HG02623 (cell line): ENCODE measurements around the gene INSYN2A.

Source experiments
- ATAC-seq: cut with Tn5 transposase; IDR thresholded peaks from one replicate; pipeline ENCODE4 v1.9.1; 2021; ENCODE audit warnings: moderate library complexity; ENCODE audit not compliant: unreplicated experiment

Gene INSYN2A

DNA sequence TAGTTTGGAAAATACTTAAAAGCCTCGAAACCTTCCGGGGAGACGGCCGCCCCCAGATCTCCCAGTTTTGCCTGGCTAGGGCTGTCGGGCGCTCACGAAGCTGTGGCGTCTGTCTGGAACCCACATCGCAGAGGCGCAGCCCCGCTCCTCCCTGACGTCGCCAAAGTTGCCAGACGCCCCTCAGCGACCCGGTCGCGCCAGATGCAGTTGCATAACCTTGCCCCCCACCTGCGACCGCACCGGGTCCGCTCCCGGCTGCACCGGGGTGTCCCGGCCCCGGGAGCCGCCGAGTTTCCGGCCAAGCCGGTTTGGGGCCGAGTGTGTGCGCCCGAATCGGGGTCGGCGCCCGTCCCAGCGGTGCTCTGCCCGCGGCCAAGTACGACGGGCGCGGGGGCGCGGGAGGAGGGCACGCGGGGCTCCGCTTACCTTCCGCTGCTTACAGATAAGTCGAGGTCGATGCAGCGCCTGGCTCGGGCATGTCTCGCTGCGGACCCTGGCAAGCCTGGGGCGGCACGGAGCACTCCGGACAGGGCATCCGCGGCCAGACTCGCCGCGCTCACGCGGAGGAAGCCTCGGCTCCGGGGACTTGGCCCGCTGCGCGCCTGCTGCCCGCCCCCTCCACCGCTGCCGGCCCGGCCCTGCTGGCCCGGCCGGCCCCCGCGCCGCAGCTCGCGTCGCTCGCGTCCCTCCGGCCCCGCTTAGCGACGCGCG, 665 bp downstream of the INSYN2A start:
- no peak for ATAC-seq

GRCh38 chr10:127195041-127195506, 1.3 kb downstream of the INSYN2A start:
- no peak for ATAC-seq

- no peak for ATAC-seq
Measured at GRCh38 chr10:127194599-127194998, 1.8 kb downstream of the INSYN2A start.

GRCh38 chr10:127194111-127194510, 2.3 kb downstream of the INSYN2A start:
- ATAC-seq: no peak

GRCh38 chr10:127193125-127193524, 3.3 kb downstream of the INSYN2A start:
- no peak for ATAC-seq

DNA sequence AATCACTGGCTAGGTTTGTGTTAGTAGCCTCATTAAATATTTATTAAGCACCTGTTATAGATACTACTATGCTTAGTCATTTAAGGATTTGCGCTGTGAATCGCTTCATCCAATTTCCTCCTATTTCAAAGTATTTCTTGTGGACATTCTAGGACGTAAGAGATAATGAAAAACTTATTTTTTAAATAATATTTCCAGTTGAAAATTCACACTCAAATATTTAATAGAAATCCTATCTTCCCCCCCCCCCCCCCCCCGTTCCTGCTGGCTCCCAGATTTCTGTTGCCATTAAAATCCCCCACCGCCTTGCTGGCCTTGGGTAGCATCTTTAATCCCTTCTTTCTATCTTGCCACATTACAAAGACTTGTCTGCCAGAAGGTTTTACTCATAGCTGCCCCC, 6.0 kb downstream of the INSYN2A start:
- ATAC-seq: no peak

DNA sequence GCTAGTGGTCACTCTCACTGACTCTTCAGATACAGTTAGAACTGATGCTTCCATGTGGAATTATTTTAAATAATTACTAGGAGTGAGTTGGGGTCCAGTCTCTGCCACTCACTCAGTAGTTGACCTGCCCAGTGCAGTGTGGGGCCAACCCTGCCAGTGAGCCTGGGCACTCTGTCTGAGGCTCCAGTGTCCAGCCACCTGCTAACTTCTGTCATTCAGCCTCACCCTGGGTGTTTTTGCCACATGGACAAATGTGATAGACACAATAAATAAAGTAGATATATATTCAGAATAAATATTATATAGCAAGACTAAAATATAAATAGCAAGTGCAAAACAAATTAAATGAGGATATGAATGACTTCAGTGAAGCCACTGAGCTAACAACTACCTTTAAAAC, 7.2 kb downstream of the INSYN2A start:
- ATAC-seq: no peak

DNA sequence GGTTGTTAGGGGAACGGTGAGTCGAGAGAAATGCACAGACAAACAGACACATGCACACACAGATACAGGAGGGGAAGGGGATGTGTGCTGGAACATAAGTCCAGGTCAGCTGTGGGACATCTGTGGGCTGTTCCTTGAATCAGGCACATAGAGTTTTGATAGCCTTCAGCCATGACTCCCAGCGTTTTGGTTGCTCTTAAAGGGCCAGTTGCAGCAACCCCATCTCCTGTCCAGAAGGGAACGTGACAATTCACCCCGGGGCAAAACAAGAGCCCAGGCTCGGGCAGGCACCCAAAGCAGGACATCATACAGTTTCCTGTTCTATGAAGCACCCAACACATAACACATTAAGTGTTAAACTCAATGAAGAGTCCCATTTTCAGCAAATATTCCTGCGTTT, 9.6 kb downstream of the INSYN2A start:
- no peak for ATAC-seq

GRCh38 chr10:127184582-127184981, 11.8 kb downstream of the INSYN2A start:
- no peak for ATAC-seq

DNA sequence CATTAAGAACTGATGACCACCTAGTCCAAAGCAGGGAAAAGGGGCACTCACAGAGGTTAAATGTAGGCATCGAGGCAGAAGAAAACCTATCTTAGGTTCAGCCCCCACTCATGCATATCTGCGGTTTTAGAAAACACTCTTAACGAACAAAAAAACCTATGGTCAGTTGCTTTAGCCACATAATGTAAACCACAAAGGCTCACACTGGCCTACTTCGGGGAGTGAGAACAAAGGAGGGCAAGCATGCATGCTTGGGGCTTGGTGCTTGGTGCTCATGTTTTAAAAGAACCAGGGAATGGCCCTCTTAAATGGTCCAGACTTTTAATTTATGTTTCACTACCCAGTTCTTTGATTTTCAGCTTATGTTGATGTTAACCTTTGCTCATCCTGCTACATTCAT, 14.2 kb downstream of the INSYN2A start:
- no peak for ATAC-seq

GRCh38 chr10:127179612-127180250, 16.7 kb downstream of the INSYN2A start:
- no peak for ATAC-seq

GRCh38 chr10:127176649-127177048, 19.7 kb downstream of the INSYN2A start:
- ATAC-seq: no peak

DNA sequence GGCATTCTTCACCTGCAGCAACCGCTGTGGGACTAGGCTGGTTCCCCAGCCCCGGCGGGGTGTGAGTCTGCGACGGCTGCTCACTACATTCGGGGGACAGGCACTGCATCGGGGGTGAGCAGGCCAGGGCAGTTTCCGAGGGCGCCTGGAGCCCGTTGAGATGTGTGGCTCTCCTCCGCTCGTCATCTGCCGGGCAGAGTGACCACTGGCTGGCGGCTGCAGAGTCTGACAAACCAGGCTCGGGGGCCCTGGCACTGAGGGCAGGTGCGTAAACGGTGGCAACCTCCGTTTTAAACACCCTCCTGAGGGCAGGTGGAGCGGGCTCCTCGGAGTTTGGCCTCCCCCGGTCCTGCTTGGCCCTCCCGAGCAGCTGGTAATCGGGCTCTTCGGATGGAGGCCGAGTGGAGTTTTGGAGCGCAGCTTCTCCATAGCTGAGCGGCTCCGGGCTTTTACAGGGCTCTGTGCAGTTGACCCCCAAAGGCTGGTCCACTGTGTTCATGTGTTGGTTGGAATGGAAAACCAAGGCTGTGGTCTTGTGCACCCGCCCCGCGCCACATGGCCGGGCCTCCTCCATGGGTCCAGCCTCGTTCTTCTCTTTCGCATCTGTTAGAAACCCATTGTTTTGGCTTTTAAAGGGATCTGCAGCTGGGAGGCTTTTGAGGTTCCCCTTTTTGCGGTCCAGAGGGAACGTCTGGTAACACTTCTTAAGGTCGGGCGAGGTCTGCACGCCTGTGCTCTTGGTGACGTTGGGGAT, 20.9 kb downstream of the INSYN2A start:
- no peak for ATAC-seq

DNA sequence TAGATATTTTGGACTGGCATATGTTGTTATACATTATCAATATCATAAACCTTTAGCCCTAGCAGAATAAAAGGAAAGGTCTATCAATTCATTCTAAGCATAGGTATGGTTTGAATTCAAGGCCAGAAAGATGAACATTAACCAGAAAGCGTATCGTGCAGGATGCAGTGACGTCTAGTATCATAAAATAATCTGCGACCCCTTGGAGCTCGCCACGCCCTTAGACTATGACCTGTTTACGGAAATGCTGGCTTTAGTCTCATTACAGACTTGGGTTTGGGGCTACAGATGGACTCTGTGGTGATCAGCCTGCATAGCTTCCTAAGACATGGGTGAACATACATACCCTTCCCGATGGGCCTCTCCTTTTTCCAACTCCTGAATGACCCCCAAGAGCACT, 21.5 kb downstream of the INSYN2A start:
- ATAC-seq: no peak

- no peak for ATAC-seq
Measured at GRCh38 chr10:127168261-127168660, 28.1 kb downstream of the INSYN2A start.

DNA sequence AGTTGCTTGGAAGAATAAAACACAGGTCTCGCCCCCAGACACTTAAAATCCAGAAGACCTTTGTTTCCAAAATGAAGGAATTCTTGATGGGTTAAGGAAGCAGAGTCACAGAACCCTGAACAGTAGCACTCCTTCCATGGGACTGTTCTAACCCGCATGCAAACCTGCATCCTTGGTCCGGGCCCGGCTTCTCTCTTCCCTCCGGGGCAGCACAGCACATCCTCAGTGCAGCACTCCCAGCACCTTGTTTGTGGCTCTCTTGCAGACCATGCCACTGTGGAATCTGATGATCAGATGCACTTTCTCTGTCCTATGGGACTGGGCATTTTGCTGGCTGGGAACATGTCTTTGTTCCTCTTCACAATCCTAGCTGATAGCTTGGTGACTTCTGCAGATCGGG, 33.5 kb downstream of the INSYN2A start:
- no peak for ATAC-seq

DNA sequence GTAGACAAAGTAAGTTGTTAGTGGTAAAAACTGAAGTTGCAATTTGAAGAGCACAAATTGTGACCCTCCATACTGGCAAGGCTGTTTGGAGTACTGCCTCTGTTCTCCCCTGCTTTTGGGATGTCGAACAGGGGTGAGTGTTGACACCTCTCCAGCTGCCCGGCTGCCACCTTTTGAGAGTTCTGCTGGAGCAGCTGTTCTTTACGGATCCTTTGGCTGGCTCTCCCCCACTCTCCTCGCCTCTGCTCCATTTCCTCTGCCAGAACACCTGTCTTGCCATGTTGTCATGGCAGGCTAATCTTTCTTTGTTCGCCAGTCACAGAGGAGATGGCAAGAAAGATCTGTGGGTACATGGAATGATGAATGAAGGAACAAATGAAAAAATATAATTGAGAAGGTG, 34.9 kb downstream of the INSYN2A start:
- ATAC-seq: no peak

DNA sequence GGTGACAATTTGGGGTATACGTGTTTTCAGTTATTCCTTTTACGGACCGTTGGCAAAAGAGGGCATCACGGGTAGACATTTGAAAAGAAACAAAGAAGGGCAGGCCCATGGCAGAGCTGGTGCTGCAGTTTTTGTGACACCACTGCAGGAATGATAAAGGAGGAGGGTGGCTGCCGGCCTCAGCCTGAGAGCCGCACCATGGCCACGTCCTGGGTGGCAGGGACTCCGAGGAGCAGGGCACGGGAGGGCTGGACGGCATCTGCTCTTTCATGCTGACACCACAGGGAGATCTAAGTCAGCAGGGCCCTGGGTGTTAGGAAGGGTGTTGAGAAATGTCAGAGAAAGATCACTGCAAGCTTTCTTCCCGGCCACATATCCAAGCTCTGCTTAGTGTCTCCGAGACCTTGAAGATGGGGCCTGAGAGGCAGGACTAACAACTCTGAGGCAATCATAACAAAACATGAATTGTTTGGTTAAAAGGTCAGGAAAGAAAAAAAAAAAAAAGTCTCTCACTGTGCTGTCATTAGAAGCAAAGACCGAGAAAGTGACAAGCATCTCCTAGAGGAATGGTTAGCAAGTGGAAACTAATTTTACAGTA, 36.6 kb downstream of the INSYN2A start:
- ATAC-seq: no peak

GRCh38 chr10:127158662-127159061, 37.7 kb downstream of the INSYN2A start:
- no peak for ATAC-seq

DNA sequence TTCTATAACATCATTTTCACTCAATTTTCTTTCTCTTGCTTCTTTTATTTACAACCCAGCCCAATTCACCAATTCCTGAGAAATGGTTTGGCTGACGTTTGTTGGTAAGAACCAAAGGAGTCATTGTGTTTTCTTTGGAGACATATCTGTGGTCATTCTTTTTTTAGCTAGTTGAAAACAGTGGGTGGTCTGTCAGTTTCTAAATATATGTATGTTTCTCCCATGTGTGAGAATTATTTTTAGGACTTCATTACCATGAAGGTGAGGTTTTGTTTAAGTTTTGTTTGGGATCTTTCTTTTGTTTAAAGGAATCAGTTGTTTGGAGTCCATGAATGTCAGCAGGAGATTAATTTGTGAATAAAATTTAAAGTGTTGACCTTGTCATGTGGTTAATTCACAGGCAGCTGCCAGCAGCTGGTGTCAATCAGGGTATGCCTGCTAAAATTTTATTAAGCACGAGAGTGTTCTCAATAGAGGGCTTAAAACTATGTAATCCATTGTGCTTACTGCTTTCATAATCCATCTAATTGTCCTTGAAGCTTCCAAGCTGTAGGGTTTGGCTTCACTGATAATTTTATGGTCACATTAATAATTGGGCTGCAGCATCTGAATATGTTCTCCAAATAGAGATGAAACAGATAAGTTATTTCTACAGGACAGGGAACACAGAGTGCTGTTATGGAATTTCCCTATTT, 38.7 kb downstream of the INSYN2A start:
- no peak for ATAC-seq

DNA sequence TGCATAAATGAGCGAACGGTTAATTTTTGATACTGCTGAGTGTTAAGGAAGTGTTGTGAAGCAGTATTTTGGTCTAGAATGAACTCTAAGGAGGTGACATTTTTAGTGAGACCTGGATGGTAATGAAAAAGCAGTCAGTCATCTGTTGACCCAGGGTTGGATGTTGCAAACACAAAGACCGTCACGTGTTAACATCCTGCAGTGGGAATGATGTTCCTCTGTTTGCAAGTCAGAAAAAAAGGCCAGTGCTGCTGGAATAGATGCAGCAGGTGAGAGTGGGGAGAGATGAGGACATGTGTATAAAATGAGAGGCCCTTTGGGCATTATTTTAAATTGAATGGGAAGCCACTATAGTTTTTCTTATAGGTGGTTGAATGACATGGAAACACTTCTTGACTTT, 39.3 kb downstream of the INSYN2A start:
- ATAC-seq: no peak
